ENCODE results near the gene LMBR1L. TPM values are rescaled to one million over a fixed set of nuclear protein-coding genes. Genes with fewer than 3 reads are reported as not detected.

LMBR1L gene
- total RNA-seq, 1 experiment from 2014 or later = 55.1 TPM

DNA sequence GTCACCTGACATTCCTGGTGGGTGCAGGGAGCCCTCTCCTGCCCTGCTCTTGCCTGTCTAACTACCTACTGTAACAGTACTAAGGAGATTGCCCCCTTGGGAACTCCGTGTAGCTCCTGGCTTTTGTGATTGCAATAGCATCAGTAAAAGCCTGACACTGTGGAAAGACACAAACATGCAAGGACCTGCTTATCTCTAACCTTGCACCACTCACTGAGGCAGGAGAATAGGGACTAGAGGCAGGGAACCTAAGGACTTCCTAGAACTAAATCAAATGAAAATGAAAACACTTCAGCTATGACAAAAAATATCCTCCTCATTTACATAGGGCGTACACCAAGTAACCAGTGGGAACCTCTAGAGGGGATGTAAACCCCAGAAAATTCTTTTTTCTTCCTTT is 49.8 kb upstream of the LMBR1L start:
- H3K79me1 ChIP-seq (ENCODE audit: insufficient read depth, low read depth, low read length, poor library complexity, severe bottlenecking) = no peaks in the 10 kb centered on the region
- no peak overlapping the region for H3K27ac Mint-ChIP-seq

More for the DNA sequence above, 49.8 kb upstream of the LMBR1L start:
- WGBS (ENCODE audit: extremely low coverage, insufficient read length, low lambda C conversion rate) = no CpG with 5 or more reads among the region's 2 CpGs
- Histone ChIP-seq H2BK20ac (ENCODE audit: low read depth, low read length, poor library complexity, severe bottlenecking) (no peak overlapping the region), H4K20me1 (ENCODE audit: control insufficient read depth, insufficient read depth, insufficient read length) (no peaks in the 10 kb centered on the region), H2BK12ac (ENCODE audit: insufficient read length, low read depth, low read length) (no peak overlapping the region), H2AFZ (ENCODE audit: low read length) (no peak overlapping the region), H3K18ac (ENCODE audit: insufficient read length, low read depth, low read length) (no peak overlapping the region), H3K27me3 (ENCODE audit: insufficient read depth, low read length) (no peaks in the 10 kb centered on the region), H3K9me3 (ENCODE audit: control insufficient read depth, low read depth, low read length) (no peaks in the 10 kb centered on the region), H4K8ac (replicated peaks; ENCODE audit: insufficient read length, low read depth, low read length) (no peak overlapping the region), H3K79me2 (ENCODE audit: insufficient read depth, low read length) (no peaks in the 10 kb centered on the region), H3K23ac (ENCODE audit: insufficient read length, low read depth, low read length) (no peak overlapping the region), H3K4ac (ENCODE audit: low read depth, low read length) (no peak overlapping the region), H2BK5ac (ENCODE audit: insufficient read length, low read length) (no peak overlapping the region), H2AK5ac (ENCODE audit: insufficient read length, low read length) (no peak overlapping the region), H3T11ph (ENCODE audit: low read length) (no peak overlapping the region), H3K4me1 (ENCODE audit: insufficient read depth, low read length) (no peaks in the 10 kb centered on the region; the same call in 1 of the 2 replicates), H3K14ac (ENCODE audit: insufficient read depth, low read length) (no peak overlapping the region), H3K4me2 (ENCODE audit: insufficient read depth, insufficient read length, low read length) (no peak overlapping the region), H2BK15ac (ENCODE audit: low read depth, low read length) (no peak overlapping the region), H3K27ac (ENCODE audit: insufficient read length, low read depth, low read length) (no peak overlapping the region), H3K9ac (ENCODE audit: extremely low read depth, insufficient read length, low read length) (no peak overlapping the region), H4K5ac (ENCODE audit: insufficient read length, low read depth, low read length) (no peak overlapping the region), H4K91ac (ENCODE audit: insufficient read length, low read depth, low read length) (no peak overlapping the region), H3K56ac (ENCODE audit: insufficient read length, low read depth, low read length) (no peak overlapping the region), H3K23me2 (ENCODE audit: insufficient read length, low read depth, low read length, poor library complexity, severe bottlenecking) (no peaks in the 10 kb centered on the region), H2BK120ac (ENCODE audit: low read depth, low read length, poor library complexity, severe bottlenecking) (no peak overlapping the region)
- no peak overlapping the region for H3K4me3 Mint-ChIP-seq
- H3K36me3 Mint-ChIP-seq (ENCODE audit: insufficient read depth in 1 of 3, low read depth in 3 of 3) = no peaks in the 10 kb centered on the region
- H3K4me1 Mint-ChIP-seq = peaks cover 1 to 6% of the 10 kb centered on the region in 2 experiments; a peak in 3 of 4 replicates
- DNase-seq = no peak
- no peaks in the 10 kb centered on the region; a peak in 1 of 5 replicates for H3K9me3 Mint-ChIP-seq
- TF ChIP-seq CTCF (conservative IDR thresholded peaks at IDR 0.05) = no peak
- H3K27me3 Mint-ChIP-seq (ENCODE audit: low read depth) = no peaks in the 10 kb centered on the region; the same call in 1 of the 2 replicates

Data from H9 (cell line).